ENCODE measurements around the gene SREBF2. TPM values are rescaled to one million over a fixed set of nuclear protein-coding genes. Genes with fewer than 3 reads are reported as not detected.

SREBF2 gene
- total and polyA plus RNA-seq, 10 of the 15 experiments (the other 5 are each of a cell fraction or from before 2014, with no cell fraction given) = 2.4 to 177 (median 78.8) TPM

- Histone ChIP-seq H4K20me1 (ENCODE audit: control insufficient read depth, insufficient read depth) (no peaks in the 10 kb centered on the region; the same call in 1 of the 2 replicates), H3K4me1 (ENCODE audit: control insufficient read depth, insufficient read depth, low read length) (peaks cover 20% of the 10 kb centered on the region), H3K9me3 (replicated peaks; ENCODE audit: control insufficient read depth, insufficient read depth, low read length) (no peaks in the 10 kb centered on the region), H2AFZ (ENCODE audit: control insufficient read depth, low read depth, low read length) (no peak overlapping the region), H3K4me2 (ENCODE audit: control insufficient read depth, insufficient read depth) (no peak overlapping the region), H3K4me3 (no peak overlapping the region), H3K27me3 (replicated peaks in 1 of 2; ENCODE audit: control insufficient read depth in 2 of 2, insufficient read depth in 2 of 2, low read length in 1 of 2) (no peaks in the 10 kb centered on the region), H3K27ac (ENCODE audit: control insufficient read depth, insufficient read depth) (no peak overlapping the region), H3K79me2 (ENCODE audit: control insufficient read depth, insufficient read depth, low read length) (no peaks in the 10 kb centered on the region; the same call in 1 of the 2 replicates), H3K9ac (ENCODE audit: control insufficient read depth, insufficient read depth, low read length) (no peak overlapping the region), H3K36me3 (ENCODE audit: control insufficient read depth in 2 of 2, insufficient read depth in 2 of 2, low read length in 1 of 2) (peaks cover 42 to 73% of the 10 kb centered on the region in 2 experiments)
- FAIRE-seq = no peak
- BruUV-seq (replicated peaks) = no TSS peak
- SMC1A ChIA-PET (ENCODE audit: uncharacterized antibody, unreplicated experiment) = interaction anchor here (1.0 to 1.6 kb wide), 3 partner anchors 21 to 146 kb away, joined by 3 to 4 read pairs (median 3); no protein-coding TSS in a partner anchor
- no peak for TF ChIP-seq ESRRA (IDR thresholded peaks at IDR 0.05; ENCODE audit: low read length)
- TF ChIP-seq NFYB (IDR thresholded peaks at IDR 0.05; ENCODE audit: insufficient read depth, low read depth, low read length) = no peak
- no peak for TF ChIP-seq ZNF207 (IDR thresholded peaks at IDR 0.05; ENCODE audit: borderline replicate concordance)
- intact Hi-C loops (cut with micrococcal nuclease; ENCODE audit: unreplicated experiment) = no loop called here
- POLR2A ChIA-PET = interaction anchor here (1.4 kb wide), 1 partner anchor 22 kb away, joined by 6 read pairs; no protein-coding TSS in a partner anchor
- RAD21 ChIA-PET (ENCODE audit: unreplicated experiment) = interaction anchor here (0.8 kb wide), 1 partner anchor 27 kb away, joined by 3 read pairs; no protein-coding TSS in a partner anchor
- WGBS (ENCODE audit: insufficient coverage, insufficient replicate concordance, low lambda C conversion rate, missing lambda C conversion rate) = 56% methylated on average over 2 of the region's 2 CpGs
- in situ Hi-C loops (cut with MboI) = no loop called here
- CTCF ChIA-PET = interaction anchor here (0.8 kb wide), 1 partner anchor 55 kb away, joined by 3 read pairs; no protein-coding TSS in a partner anchor
- no peak for ATAC-seq
- DNase-seq (ENCODE audit: low read depth, low spot score) = no peak
These were observed 52.2 kb downstream of the SREBF2 start for GRCh38 chr22:41885116-41885515.

DNA sequence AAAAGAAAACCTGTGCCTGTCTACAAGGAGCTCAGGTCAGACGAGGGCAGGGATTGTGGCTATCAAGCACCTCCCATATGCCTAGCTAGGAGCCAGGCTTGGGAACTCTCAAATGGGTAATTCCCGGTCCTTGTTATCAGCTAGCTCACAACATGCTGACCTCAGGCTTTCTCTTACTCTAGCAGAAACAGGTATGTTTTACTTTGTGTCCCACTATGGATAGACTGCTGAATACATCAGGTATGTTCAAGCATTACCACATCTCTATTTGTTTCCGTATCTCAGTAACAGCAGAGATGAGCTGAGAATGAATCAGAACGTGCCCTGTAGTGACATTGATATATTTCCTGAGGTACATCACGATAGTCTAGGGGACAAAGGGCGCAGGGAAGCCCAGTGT, 52.6 kb downstream of the SREBF2 start:
- ATAC-seq = no peak
- Histone ChIP-seq H3K79me2 (ENCODE audit: control insufficient read depth, insufficient read depth, low read length) (no peaks in the 10 kb centered on the region; the same call in none of the 2 replicates), H3K27me3 (replicated peaks in 1 of 2; ENCODE audit: control insufficient read depth in 2 of 2, insufficient read depth in 2 of 2, low read length in 1 of 2) (no peaks in the 10 kb centered on the region), H3K4me3 (no peak overlapping the region), H4K20me1 (ENCODE audit: control insufficient read depth, insufficient read depth) (no peaks in the 10 kb centered on the region; the same call in 1 of the 2 replicates), H3K9ac (ENCODE audit: control insufficient read depth, insufficient read depth, low read length) (no peak overlapping the region), H2AFZ (ENCODE audit: control insufficient read depth, low read depth, low read length) (no peak overlapping the region), H3K4me1 (ENCODE audit: control insufficient read depth, insufficient read depth, low read length) (peaks cover 20% of the 10 kb centered on the region), H3K9me3 (replicated peaks; ENCODE audit: control insufficient read depth, insufficient read depth, low read length) (no peaks in the 10 kb centered on the region), H3K27ac (ENCODE audit: control insufficient read depth, insufficient read depth) (no peak overlapping the region), H3K36me3 (ENCODE audit: control insufficient read depth in 2 of 2, insufficient read depth in 2 of 2, low read length in 1 of 2) (peaks cover 44 to 76% of the 10 kb centered on the region in 2 experiments), H3K4me2 (ENCODE audit: control insufficient read depth, insufficient read depth) (no peak overlapping the region)
- intact Hi-C loops (cut with micrococcal nuclease; ENCODE audit: unreplicated experiment) (no loop called here), in situ Hi-C loops (cut with MboI) (no loop called here)
- ChIA-PET CTCF (interaction anchor here (0.8 kb wide), 1 partner anchor 55 kb away, joined by 3 read pairs; no protein-coding TSS in a partner anchor), SMC1A (ENCODE audit: uncharacterized antibody, unreplicated experiment) (interaction anchor here (1.0 to 1.6 kb wide), 3 partner anchors 22 to 147 kb away, joined by 3 to 4 read pairs (median 3); no protein-coding TSS in a partner anchor), RAD21 (ENCODE audit: unreplicated experiment) (interaction anchor here (0.8 kb wide), 1 partner anchor 27 kb away, joined by 3 read pairs; no protein-coding TSS in a partner anchor), POLR2A (interaction anchor here (1.4 kb wide), 1 partner anchor 23 kb away, joined by 6 read pairs; no protein-coding TSS in a partner anchor)
- FAIRE-seq = no peak
- no peak for DNase-seq (ENCODE audit: low read depth, low spot score)
- BruUV-seq (replicated peaks) = TSS peak; percentile 21
- TF ChIP-seq PKNOX1 (IDR thresholded peaks at IDR 0.05) (no peak), MYC (IDR thresholded peaks at IDR 0.05; ENCODE audit: insufficient read depth, insufficient read length, insufficient replicate concordance, low read length, severe bottlenecking) (no peak), NR2F1 (conservative IDR thresholded peaks at IDR 0.05) (no peak), SIX5 (IDR thresholded peaks at IDR 0.05; ENCODE audit: low read depth, low read length, severe bottlenecking) (no peak), CBFB (IDR thresholded peaks at IDR 0.05; ENCODE audit: low read depth) (no peak), IKZF1 (conservative IDR thresholded peaks at IDR 0.05) (no peak)
- TF ChIP-seq, protein P1, sequence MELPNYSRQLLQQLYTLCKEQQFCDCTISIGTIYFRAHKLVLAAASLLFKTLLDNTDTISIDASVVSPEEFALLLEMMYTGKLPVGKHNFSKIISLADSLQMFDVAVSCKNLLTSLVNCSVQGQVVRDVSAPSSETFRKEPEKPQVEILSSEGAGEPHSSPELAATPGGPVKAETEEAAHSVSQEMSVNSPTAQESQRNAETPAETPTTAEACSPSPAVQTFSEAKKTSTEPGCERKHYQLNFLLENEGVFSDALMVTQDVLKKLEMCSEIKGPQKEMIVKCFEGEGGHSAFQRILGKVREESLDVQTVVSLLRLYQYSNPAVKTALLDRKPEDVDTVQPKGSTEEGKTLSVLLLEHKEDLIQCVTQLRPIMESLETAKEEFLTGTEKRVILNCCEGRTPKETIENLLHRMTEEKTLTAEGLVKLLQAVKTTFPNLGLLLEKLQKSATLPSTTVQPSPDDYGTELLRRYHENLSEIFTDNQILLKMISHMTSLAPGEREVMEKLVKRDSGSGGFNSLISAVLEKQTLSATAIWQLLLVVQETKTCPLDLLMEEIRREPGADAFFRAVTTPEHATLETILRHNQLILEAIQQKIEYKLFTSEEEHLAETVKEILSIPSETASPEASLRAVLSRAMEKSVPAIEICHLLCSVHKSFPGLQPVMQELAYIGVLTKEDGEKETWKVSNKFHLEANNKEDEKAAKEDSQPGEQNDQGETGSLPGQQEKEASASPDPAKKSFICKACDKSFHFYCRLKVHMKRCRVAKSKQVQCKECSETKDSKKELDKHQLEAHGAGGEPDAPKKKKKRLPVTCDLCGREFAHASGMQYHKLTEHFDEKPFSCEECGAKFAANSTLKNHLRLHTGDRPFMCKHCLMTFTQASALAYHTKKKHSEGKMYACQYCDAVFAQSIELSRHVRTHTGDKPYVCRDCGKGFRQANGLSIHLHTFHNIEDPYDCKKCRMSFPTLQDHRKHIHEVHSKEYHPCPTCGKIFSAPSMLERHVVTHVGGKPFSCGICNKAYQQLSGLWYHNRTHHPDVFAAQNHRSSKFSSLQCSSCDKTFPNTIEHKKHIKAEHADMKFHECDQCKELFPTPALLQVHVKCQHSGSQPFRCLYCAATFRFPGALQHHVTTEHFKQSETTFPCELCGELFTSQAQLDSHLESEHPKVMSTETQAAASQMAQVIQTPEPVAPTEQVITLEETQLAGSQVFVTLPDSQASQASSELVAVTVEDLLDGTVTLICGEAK (IDR thresholded peaks at IDR 0.05; ENCODE audit: borderline replicate concordance) = no peak
- WGBS (ENCODE audit: insufficient coverage, insufficient replicate concordance, low lambda C conversion rate, missing lambda C conversion rate) = 71% methylated on average over 6 of the region's 6 CpGs
